D341Med (cell line): ENCODE data around the gene CDHR5.
"Not testable (repeated sequence)": the region's sequence is repeated elsewhere in the genome, so short reads cannot be mapped to it uniquely, and the experiment has no call there.

Source experiments
- DNase-seq: peaks from one replicate; pipeline ENCODE4 v3.0.0; 2012; ENCODE audit warnings: low spot score

CDHR5 gene

GRCh38 chr11:624705-625635 is at the start of gene CDHR5:
TSS of gene CDHR5 (minus strand) at chr11:624955. CDS start at chr11:624902, 53 bp downstream.
- DNase-seq = no peak

- DNase-seq = no peak
Observed at GRCh38 chr11:674406-674805, 49.7 kb upstream of the CDHR5 start.

- no peak for DNase-seq
Observed at GRCh38 chr11:673866-674265, 49.1 kb upstream of the CDHR5 start.

GRCh38 chr11:665704-666281 is 41.0 kb upstream of the CDHR5 start:
- no peak for DNase-seq

GRCh38 chr11:665062-665703 is 40.4 kb upstream of the CDHR5 start:
- no peak for DNase-seq

GRCh38 chr11:662689-663274 is 38.0 kb upstream of the CDHR5 start:
- peak; percentile 82 for DNase-seq

- no peak for DNase-seq
Observed at GRCh38 chr11:660681-661444, 36.1 kb upstream of the CDHR5 start.

GRCh38 chr11:660281-660680 is 35.5 kb upstream of the CDHR5 start:
- no peak for DNase-seq

GRCh38 chr11:659532-660085 is 34.9 kb upstream of the CDHR5 start:
- DNase-seq = no peak

GRCh38 chr11:657691-658126 is 33.0 kb upstream of the CDHR5 start:
- no peak for DNase-seq

- no peak for DNase-seq
Observed at GRCh38 chr11:656866-657265, 32.1 kb upstream of the CDHR5 start.

- no peak for DNase-seq
Observed at GRCh38 chr11:656426-656825, 31.7 kb upstream of the CDHR5 start.

GRCh38 chr11:655036-655726 is 30.4 kb upstream of the CDHR5 start:
- no peak for DNase-seq

GRCh38 chr11:654444-654843 is 29.7 kb upstream of the CDHR5 start:
- not testable (repeated sequence) for DNase-seq

GRCh38 chr11:653837-654236 is 29.1 kb upstream of the CDHR5 start:
- no peak for DNase-seq

- not testable (repeated sequence) for DNase-seq
Observed at GRCh38 chr11:653136-653535, 28.4 kb upstream of the CDHR5 start.

- no peak for DNase-seq
Observed at GRCh38 chr11:650482-650881, 25.7 kb upstream of the CDHR5 start.

GRCh38 chr11:647672-648158 is 23.0 kb upstream of the CDHR5 start:
- DNase-seq = not testable (repeated sequence)

GRCh38 chr11:646214-646613 is 21.5 kb upstream of the CDHR5 start:
- peak; percentile 31 for DNase-seq

- peak; percentile 19 for DNase-seq
Observed at GRCh38 chr11:645536-645935, 20.8 kb upstream of the CDHR5 start.
